ENCODE measurements around the gene VPS45.

The VPS45 gene

DNA sequence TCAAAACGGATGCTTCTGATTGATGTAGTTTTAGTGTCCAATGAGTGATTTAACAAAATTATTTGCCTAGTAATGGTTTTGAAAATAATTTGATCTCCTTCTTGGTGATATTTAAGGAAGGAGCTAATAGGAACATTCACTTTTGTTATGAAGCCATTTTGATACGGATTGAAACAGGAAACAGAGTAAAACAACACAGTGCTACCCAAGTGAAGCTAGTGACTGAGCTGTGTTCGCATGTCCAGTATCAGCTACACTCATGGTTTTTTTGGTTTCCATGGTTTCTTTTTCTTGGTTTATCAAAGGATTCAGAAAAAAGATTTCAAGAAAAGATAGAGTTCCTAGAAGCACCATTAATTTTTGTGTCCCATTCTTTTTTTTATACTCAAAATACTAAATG, 42.0 kb downstream of the VPS45 start:
- Histone ChIP-seq H3K4me1 (peaks cover 15 to 28% (median 19%) of the 10 kb centered on the region in 10 experiments; a peak in 19 of 20 replicates), H3K9me3 (replicated peaks in 1 of 11) (peaks cover 11 to 35% (median 26%) of the 10 kb centered on the region in 11 experiments), H3K4me3 (no peak overlapping the region), H3K36me3 (peaks cover 18 to 49% (median 29%) of the 10 kb centered on the region in 11 experiments), H3K27ac (peak overlapping the region in 8 of 11 experiments; percentile 3 to 58 (median 30); a peak in 10 of 22 replicates), H3K27me3 (no peaks in the 10 kb centered on the region), H4K20me1 (no peaks in the 10 kb centered on the region), H3K4me2 (peak overlapping the region; percentile 28 to 76 (median 50)), H3K9ac (no peak overlapping the region)
- no peak for TF ChIP-seq Cebpa-rat (IDR thresholded peaks at IDR 0.05)

DNA sequence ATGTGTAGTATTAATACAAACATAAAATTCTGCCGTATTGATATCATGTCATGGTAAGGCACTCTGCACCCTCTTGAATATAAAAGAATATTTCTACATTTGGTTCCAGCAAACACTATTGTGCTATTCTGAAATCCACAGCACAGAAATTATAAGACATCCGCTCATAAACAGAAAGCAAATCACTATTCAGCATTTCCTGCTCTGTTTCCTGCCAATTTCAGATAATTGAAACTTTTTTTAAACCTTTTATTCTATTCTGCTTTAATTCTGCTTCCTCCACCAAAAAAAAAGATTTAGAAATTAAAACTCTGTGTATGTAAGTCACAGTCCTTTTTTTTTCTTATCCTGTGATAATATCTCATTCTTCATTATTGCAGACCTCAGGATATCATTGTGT, 42.5 kb downstream of the VPS45 start:
- no peaks in the 10 kb centered on the region for H3K27me3 ChIP-seq
- H3K4me1 ChIP-seq: peaks cover 15 to 28% (median 19%) of the 10 kb centered on the region in 10 experiments; a peak in 19 of 20 replicates
- no peak overlapping the region for H3K9ac ChIP-seq
- H3K4me3 ChIP-seq: peak overlapping the region in 1 of 10 experiments; percentile 6; a peak in 1 of 20 replicates
- no peak for TF ChIP-seq Cebpa-rat (IDR thresholded peaks at IDR 0.05)
- no peaks in the 10 kb centered on the region for H4K20me1 ChIP-seq
- H3K27ac ChIP-seq: peak overlapping the region in 8 of 11 experiments; percentile 3 to 58 (median 30); a peak in 8 of 22 replicates
- H3K9me3 ChIP-seq (replicated peaks in 1 of 11): peaks cover 16 to 38% (median 31%) of the 10 kb centered on the region in 11 experiments
- peaks cover 21 to 49% (median 31%) of the 10 kb centered on the region in 11 experiments for H3K36me3 ChIP-seq
- peak overlapping the region; percentile 28 to 76 (median 50); a peak in 19 of 22 replicates for H3K4me2 ChIP-seq

DNA sequence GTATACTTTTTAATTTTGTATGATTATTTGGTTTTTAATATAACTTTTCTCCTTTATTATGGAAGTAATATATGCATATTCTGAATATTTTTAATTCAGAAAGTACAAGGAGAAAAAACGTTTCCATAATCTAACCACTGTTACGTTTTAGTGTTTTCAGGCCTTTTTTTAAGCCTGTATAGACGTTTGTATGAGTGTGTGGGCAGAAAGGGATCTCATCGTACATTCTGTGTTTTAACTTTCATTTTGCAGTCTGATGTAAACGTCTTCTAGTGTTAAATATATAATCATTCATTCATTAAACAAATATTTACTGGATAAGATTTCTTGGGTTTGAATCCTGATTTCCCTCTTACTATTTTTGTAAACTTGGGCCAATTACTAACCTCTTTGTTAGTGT, 44.1 kb downstream of the VPS45 start:
- Histone ChIP-seq H3K4me3 (no peak overlapping the region), H4K20me1 (no peaks in the 10 kb centered on the region), H3K4me2 (no peak overlapping the region), H3K9me3 (replicated peaks in 1 of 11) (peaks cover 24 to 39% (median 32%) of the 10 kb centered on the region in 11 experiments), H3K4me1 (peaks cover 15 to 28% (median 19%) of the 10 kb centered on the region in 10 experiments; a peak in 19 of 20 replicates), H3K36me3 (peaks cover 25 to 52% (median 35%) of the 10 kb centered on the region in 11 experiments; a peak in 21 of 22 replicates), H3K27ac (no peak overlapping the region), H3K27me3 (no peaks in the 10 kb centered on the region), H3K9ac (no peak overlapping the region)
- TF ChIP-seq Cebpa-rat (IDR thresholded peaks at IDR 0.05): no peak

DNA sequence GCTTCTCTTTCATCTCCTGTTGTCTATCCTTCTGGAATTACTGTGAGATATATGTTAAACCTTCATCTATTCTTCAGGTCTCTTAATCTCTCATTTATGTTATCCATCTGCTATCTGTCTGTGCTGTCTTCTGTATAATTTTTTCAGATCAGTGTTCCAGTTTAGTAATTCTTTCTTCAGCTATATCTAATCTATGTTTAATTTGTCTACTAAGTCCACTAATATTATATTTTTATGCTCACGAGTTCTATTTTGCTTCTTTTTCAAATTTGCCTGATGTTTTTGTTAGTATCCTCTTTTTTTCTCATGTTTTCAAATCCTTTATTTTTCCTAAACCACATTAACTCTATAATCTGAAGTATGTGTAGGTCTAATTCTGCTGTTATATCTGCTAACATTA, 47.5 kb downstream of the VPS45 start:
- H3K9ac ChIP-seq: no peak overlapping the region
- H3K27ac ChIP-seq: no peak overlapping the region
- no peak for TF ChIP-seq Cebpa-rat (IDR thresholded peaks at IDR 0.05)
- peaks cover 2 to 12% (median 5%) of the 10 kb centered on the region in 10 experiments; a peak in 19 of 20 replicates for H3K4me1 ChIP-seq
- H3K27me3 ChIP-seq: no peaks in the 10 kb centered on the region
- H3K9me3 ChIP-seq (replicated peaks in 1 of 11): peaks cover 24 to 37% (median 32%) of the 10 kb centered on the region in 11 experiments
- H3K36me3 ChIP-seq: peaks cover 25 to 55% (median 39%) of the 10 kb centered on the region in 11 experiments; a peak in 21 of 22 replicates
- H3K4me3 ChIP-seq: no peak overlapping the region
- H3K4me2 ChIP-seq: no peak overlapping the region
- no peaks in the 10 kb centered on the region for H4K20me1 ChIP-seq

DNA sequence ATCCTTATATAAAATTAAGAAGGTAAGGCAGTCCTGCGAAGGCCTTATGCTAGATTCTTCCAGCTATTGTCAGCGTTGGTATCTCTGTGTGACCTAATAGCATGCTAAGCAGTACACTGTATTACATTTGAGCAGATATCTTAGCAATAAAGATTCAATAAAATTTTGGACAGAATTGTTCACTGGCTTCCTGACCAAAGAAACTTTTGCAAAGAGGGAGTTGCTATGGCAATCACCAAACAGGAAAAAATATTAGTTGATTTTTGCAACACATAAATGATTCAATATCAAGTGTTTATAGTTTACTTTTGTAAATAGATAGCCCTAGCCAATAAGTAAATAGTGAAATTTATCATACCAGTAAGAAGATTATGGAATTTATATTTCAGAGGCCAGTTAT, 51.1 kb downstream of the VPS45 start:
- Histone ChIP-seq H3K36me3 (peaks cover 13 to 46% (median 21%) of the 10 kb centered on the region in 11 experiments; a peak in 21 of 22 replicates), H3K27ac (no peak overlapping the region), H3K27me3 (no peaks in the 10 kb centered on the region), H3K9ac (no peak overlapping the region), H3K4me2 (no peak overlapping the region), H3K4me3 (no peak overlapping the region), H3K4me1 (peaks cover 0 to 10% (median 0%) of the 10 kb centered on the region in 10 experiments; a peak in 2 of 20 replicates), H4K20me1 (no peaks in the 10 kb centered on the region), H3K9me3 (replicated peaks in 1 of 11) (peaks cover 19 to 26% (median 22%) of the 10 kb centered on the region in 11 experiments)
- no peak for TF ChIP-seq Cebpa-rat (IDR thresholded peaks at IDR 0.05)

DNA sequence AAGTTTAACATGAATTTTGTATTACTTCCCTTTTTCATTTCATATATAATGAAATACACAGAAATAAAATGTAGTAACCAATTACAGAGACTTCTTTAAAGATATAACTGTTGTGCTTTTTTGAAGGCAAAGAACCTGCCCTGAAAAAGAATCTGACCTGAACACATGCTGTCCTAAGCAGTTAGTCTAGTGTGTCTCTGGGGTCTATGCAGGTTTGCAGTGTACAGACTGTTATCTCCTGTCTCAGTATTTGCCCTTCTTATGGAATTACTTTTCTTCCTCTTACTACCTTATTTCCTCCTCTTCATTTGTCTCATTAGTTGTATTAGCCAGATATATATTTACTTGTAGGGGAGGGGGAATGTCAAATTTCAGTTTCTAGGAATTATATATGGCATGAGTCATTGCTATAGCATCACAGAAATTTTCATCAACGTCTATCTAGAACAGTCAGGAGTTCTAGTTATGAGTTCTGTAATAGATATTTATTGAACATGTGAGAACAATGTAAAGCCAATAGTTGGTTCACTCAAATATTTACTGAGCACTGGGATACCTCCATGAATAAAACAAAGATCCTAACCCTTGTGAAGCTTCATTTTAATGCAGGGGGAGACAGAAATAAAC, 53.8 kb downstream of the VPS45 start:
- Histone ChIP-seq H4K20me1 (no peaks in the 10 kb centered on the region), H3K4me3 (no peak overlapping the region), H3K36me3 (peaks cover 0 to 35% (median 0%) of the 10 kb centered on the region in 11 experiments; a peak in 7 of 22 replicates), H3K4me1 (peaks cover 0 to 10% (median 0%) of the 10 kb centered on the region in 10 experiments; a peak in 2 of 20 replicates), H3K4me2 (no peak overlapping the region), H3K9ac (no peak overlapping the region), H3K27ac (no peak overlapping the region), H3K9me3 (replicated peaks in 1 of 11) (no peaks in the 10 kb centered on the region), H3K27me3 (no peaks in the 10 kb centered on the region)
- TF ChIP-seq Cebpa-rat (IDR thresholded peaks at IDR 0.05): no peak

DNA sequence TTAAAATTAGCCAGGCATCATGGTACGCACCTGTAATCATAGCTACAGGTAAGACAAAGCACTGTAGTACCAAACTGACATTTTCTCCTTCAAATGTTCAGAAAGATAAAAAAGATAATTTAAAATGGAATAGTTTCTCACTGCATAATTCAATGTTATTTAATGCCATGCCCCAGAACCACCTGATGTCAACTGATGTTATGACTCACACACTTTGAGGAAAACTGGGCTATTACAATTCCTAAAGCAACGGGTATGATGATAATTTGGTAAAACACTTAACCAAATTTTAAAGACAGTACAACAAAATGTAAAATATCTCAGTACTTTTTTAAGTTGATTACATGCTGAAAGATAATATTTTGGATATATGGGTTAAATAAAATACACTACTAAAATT, 59.2 kb downstream of the VPS45 start:
- H3K4me3 ChIP-seq: no peak overlapping the region
- peaks cover 0 to 5% (median 0%) of the 10 kb centered on the region in 10 experiments; a peak in 4 of 20 replicates for H3K4me1 ChIP-seq
- TF ChIP-seq Cebpa-rat (IDR thresholded peaks at IDR 0.05): no peak
- H3K27me3 ChIP-seq: no peaks in the 10 kb centered on the region
- H3K9me3 ChIP-seq (replicated peaks in 1 of 11): no peaks in the 10 kb centered on the region
- H3K9ac ChIP-seq: no peak overlapping the region
- no peak overlapping the region for H3K4me2 ChIP-seq
- no peak overlapping the region for H3K27ac ChIP-seq
- H4K20me1 ChIP-seq: no peaks in the 10 kb centered on the region
- H3K36me3 ChIP-seq: peaks cover 0 to 56% (median 0%) of the 10 kb centered on the region in 11 experiments; a peak in 6 of 22 replicates

DNA sequence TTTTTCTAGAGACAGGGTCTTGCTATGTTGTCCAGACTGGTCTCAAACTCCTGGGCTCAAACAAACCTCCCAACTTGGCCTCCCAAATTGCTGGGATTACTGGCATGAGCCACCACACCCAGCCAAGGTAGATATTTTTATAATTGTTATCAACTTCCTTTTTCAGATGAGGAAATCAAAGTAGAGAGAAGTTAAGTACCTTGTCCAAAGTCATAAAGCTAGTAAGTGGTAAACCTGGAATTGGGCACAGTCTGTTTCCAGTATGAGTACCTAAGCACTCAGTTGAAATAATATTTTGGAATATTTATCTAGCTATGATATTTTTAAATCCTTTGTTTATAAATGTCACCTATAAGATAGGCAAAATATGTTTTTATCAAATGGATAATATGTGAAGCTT, 59.9 kb downstream of the VPS45 start:
- TF ChIP-seq Cebpa-rat (IDR thresholded peaks at IDR 0.05): no peak
- H3K27me3 ChIP-seq: no peaks in the 10 kb centered on the region
- peak overlapping the region in 1 of 11 experiments; percentile 36; a peak in 3 of 22 replicates for H3K4me2 ChIP-seq
- H3K27ac ChIP-seq: no peak overlapping the region
- no peak overlapping the region for H3K9ac ChIP-seq
- H3K36me3 ChIP-seq: peaks cover 0 to 52% (median 0%) of the 10 kb centered on the region in 11 experiments; a peak in 6 of 22 replicates
- H3K4me1 ChIP-seq: peaks cover 0 to 5% (median 0%) of the 10 kb centered on the region in 10 experiments; a peak in 4 of 20 replicates
- H4K20me1 ChIP-seq: no peaks in the 10 kb centered on the region
- H3K4me3 ChIP-seq: no peak overlapping the region
- H3K9me3 ChIP-seq (replicated peaks in 1 of 11): no peaks in the 10 kb centered on the region

DNA sequence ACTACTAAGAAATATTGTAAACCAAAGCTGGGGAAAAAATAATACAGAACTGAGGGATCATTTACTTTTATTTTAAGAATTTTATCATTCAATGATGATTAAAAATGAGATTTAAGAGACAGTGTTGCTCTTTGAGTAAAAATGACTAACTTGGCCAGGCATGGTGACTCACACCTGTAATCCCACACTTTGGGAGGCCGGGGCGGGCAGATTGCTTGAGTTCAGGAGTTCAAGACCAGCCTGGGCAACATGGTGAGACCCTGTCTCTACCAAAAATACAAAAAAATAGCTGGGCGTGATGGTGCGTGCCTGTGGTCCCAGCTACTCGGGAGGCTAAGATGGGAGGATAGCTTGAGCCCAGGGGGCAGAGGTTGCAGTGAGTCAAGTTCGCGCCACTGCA, 60.3 kb downstream of the VPS45 start:
- no peaks in the 10 kb centered on the region for H3K9me3 ChIP-seq (replicated peaks in 1 of 11)
- no peaks in the 10 kb centered on the region for H4K20me1 ChIP-seq
- no peaks in the 10 kb centered on the region for H3K27me3 ChIP-seq
- peaks cover 0 to 5% (median 0%) of the 10 kb centered on the region in 10 experiments; a peak in 4 of 20 replicates for H3K4me1 ChIP-seq
- H3K27ac ChIP-seq: no peak overlapping the region
- peaks cover 0 to 48% (median 0%) of the 10 kb centered on the region in 11 experiments; a peak in 5 of 22 replicates for H3K36me3 ChIP-seq
- no peak overlapping the region for H3K4me2 ChIP-seq
- no peak for TF ChIP-seq Cebpa-rat (IDR thresholded peaks at IDR 0.05)
- no peak overlapping the region for H3K4me3 ChIP-seq
- H3K9ac ChIP-seq: no peak overlapping the region
